Psoas muscle (tissue), 8 donors: ENCODE data around the gene RAB11FIP3. TPM values are rescaled to one million over a fixed set of nuclear protein-coding genes. Genes with fewer than 3 reads are reported as not detected.
A peak's percentile ranks its signal among the peaks of the same experiment; 100 is the strongest.
"Not testable (repeated sequence)": the region's sequence is repeated elsewhere in the genome, so short reads cannot be mapped to it uniquely, and the experiment has no call there.

Experiments
- ATAC-seq, 4 donors: fragments of 200-7000 bp; cut with Tn5 transposase; one replicate each; pipeline ENCODE4 v1.9.1; 2020; ENCODE audit warnings: moderate library complexity in 3 of 4, mild to moderate bottlenecking in 2 of 4
- DNase-seq, 2 donors: peaks; one replicate each; pipeline ENCODE4 v3.0.0-alpha.2; 2020
- H3K27ac ChIP-seq: fragments of 200-600 bp; one replicate; pipeline ENCODE4 v1.8.0; 2022
- H3K27me3 ChIP-seq, 3 donors: fragments of 200-600 bp in 1 of 3; one replicate each; pipeline versions ENCODE4 v1.6.1 to v1.8.0; 2013 to 2022; ENCODE audit warnings: low read length in 2 of 3, mild to moderate bottlenecking in 2 of 3, moderate library complexity in 1 of 3; ENCODE audit not compliant: insufficient read depth in 3 of 3
- H3K36me3 ChIP-seq, 2 donors: fragments of 200-600 bp in 1 of 2; one replicate each; pipeline versions ENCODE4 v1.6.1 to v1.8.0; 2013 to 2022; ENCODE audit warnings: low read depth in 1 of 2, mild to moderate bottlenecking in 1 of 2, moderate library complexity in 1 of 2; ENCODE audit not compliant: insufficient read depth in 1 of 2
- H3K4me1 ChIP-seq: fragments of 200-600 bp; one replicate; pipeline ENCODE4 v1.8.0; 2022
- H3K4me3 ChIP-seq: fragments of 200-600 bp; one replicate; pipeline ENCODE4 v1.8.0; 2022; ENCODE audit warnings: mild to moderate bottlenecking
- H3K9me3 ChIP-seq: fragments of 200-600 bp; one replicate; pipeline ENCODE4 v1.8.0; 2022
- CTCF ChIP-seq: fragments of 200-600 bp; IDR thresholded peaks from one replicate; pipeline ENCODE4 v1.8.0; 2022; ENCODE audit warnings: antibody characterized with exemption
- WGBS, 3 donors: extraction: QIAGEN DNeasy Blood & Tissue Kit; methylation state at CpG; one replicate each; pipeline versions ENCODE4 v1.1.6 to v1.1.7; 2013; 5-methylcytosine and 5-hydroxymethylcytosine counted together
- intact Hi-C, 2 donors: fragments of 100-400 bp; cut with DNase I; formaldehyde crosslinking; loops; one replicate each; pipeline versions ENCODE4 v1.11.0 to v1.14.2; 2022
- long read RNA-seq, 2 donors: library from polyadenylated mRNA; unstranded; transcript quantifications; one replicate each; pipeline ENCODE4 v2.0.0, GENCODE V29; 2021
- polyA plus RNA-seq, 3 donors: library from polyadenylated mRNA; stranded (reverse); fragments of 200-250 nt; gene quantifications; one replicate each; pipeline ENCODE4 v1.2.3, GENCODE V29; 2013
- total RNA-seq, 4 donors: library from RNA; stranded (reverse); fragmentation: NEBNext Ultra II Directional in 2 of 4; extraction: Animal tissue kit (Norgen Biotek cat#: 25700) in 2 of 4; gene quantifications; one replicate each; pipeline versions ENCODE4 v1.2.1 to v1.2.4, GENCODE V29; 2021 to 2023
- donor health status: healthy with polysubstance abuse.
- donor health status: DM: no; HTN: no; CAD: no; lungs with moderate emphysema.
- donor health status: Bipolar disorder and iron deficiency.
- donor health status: healthy.
- donor health status: DM: yes; HTN: yes; CAD: no.
- donor health status: DM: no; HTN: no; CAD: no.
- donor health status: DM: no; HTN: no; CAD: no.
- donor health status: DM: yes; HTN: yes; CAD: no.

RAB11FIP3 gene
- 10 to 100 TPM; 44.7 to 89.5 (median 71.5) TPM for total RNA-seq
- 10 to 100 TPM; 20.3 to 26.1 (median 26.1) TPM for polyA plus RNA-seq
- long read RNA-seq, donor 1, transcript RAB11FIP3-203 (15 exons, 3,550 nt), result major isoform, 46 of 118 reads
- long read RNA-seq, donor 1, partial matches to known transcripts, result 53 of 118 reads
- long read RNA-seq, donor 1, other reads (novel, unspliced or antisense), result 19 of 118 reads
- long read RNA-seq, donor 2, full-length matches to known transcripts, result 88 of 224 reads
- long read RNA-seq, donor 2, partial matches to known transcripts, result 98 of 224 reads
- long read RNA-seq, donor 2, other reads (novel, unspliced or antisense), result 38 of 224 reads

GRCh38 chr16:425082-425718, at the start of gene RAB11FIP3:
Gene RAB11FIP3 (plus strand): TSS chr16:425649. CDS start chr16:426007, 358 bp downstream.
- TF ChIP-seq CTCF, result peak; percentile 26
- Histone ChIP-seq H3K4me1 (peaks cover 46% of the 10 kb centered on the region), H3K36me3 (peaks cover 0 to 14% of the 10 kb centered on the region in 2 donors), H3K27me3 (no peaks in the 10 kb centered on the region), H3K4me3 (peak within 1 kb of the TSS; percentile 89), H3K27ac (peak within 1 kb of the TSS; percentile 96), H3K9me3 (no peaks in the 10 kb centered on the region)
- ATAC-seq, result peak; percentile 69 to 74 (median 72)
- intact Hi-C loops, result loop anchor here in 1 of 2 donors (2.0 to 5.0 kb wide), 2 partner anchors 22 to 47 kb away; no protein-coding TSS in a partner anchor
- peak; percentile 86 to 90 for DNase-seq
- 0 to 1% (median 1%) methylated on average over 44 to 77 of the region's 77 CpGs for WGBS, 3 donors

GRCh38 chr16:375927-376816, 49.3 kb upstream of the RAB11FIP3 start:
- ATAC-seq (no peak), DNase-seq (no peak)
- no peaks in the 10 kb centered on the region for H3K9me3 ChIP-seq
- no peaks in the 10 kb centered on the region for H3K27me3 ChIP-seq
- H3K4me1 ChIP-seq, result peaks cover 9% of the 10 kb centered on the region
- TF ChIP-seq CTCF, result no peak
- intact Hi-C loops, result no loop called here
- no peak overlapping the region for H3K4me3 ChIP-seq
- no peak overlapping the region for H3K27ac ChIP-seq
- H3K36me3 ChIP-seq, result peaks cover 0 to 60% of the 10 kb centered on the region in 2 donors
- 90 to 93% (median 91%) methylated on average over 42 to 44 of the region's 44 CpGs for WGBS, 3 donors

- H3K27ac ChIP-seq, result no peak overlapping the region
- H3K4me1 ChIP-seq, result peaks cover 8% of the 10 kb centered on the region
- no peak for TF ChIP-seq CTCF
- H3K4me3 ChIP-seq, result no peak overlapping the region
- H3K9me3 ChIP-seq, result no peaks in the 10 kb centered on the region
- peaks cover 0 to 54% of the 10 kb centered on the region in 2 donors for H3K36me3 ChIP-seq
- WGBS, 3 donors, result 85 to 89% (median 86%) methylated on average over 22 to 26 of the region's 26 CpGs
- H3K27me3 ChIP-seq, result no peaks in the 10 kb centered on the region
- intact Hi-C loops, result no loop called here
- ATAC-seq (no peak), DNase-seq (no peak)
These were observed 48.5 kb upstream of the RAB11FIP3 start for GRCh38 chr16:376817-377418.

- no peak for TF ChIP-seq CTCF
- Histone ChIP-seq H3K4me1 (peaks cover 10% of the 10 kb centered on the region), H3K36me3 (peaks cover 0 to 48% of the 10 kb centered on the region in 2 donors), H3K27me3 (no peaks in the 10 kb centered on the region), H3K9me3 (no peaks in the 10 kb centered on the region), H3K4me3 (no peak overlapping the region), H3K27ac (no peak overlapping the region)
- WGBS, 3 donors, result 83 to 86% (median 86%) methylated on average over 40 to 42 of the region's 42 CpGs
- DNase-seq (no peak), ATAC-seq (no peak)
- intact Hi-C loops, result no loop called here
These were observed 48.0 kb upstream of the RAB11FIP3 start for GRCh38 chr16:377419-377951.

- H3K9me3 ChIP-seq, intact Hi-C loops, H3K27ac ChIP-seq, DNase-seq, ATAC-seq, H3K4me3 ChIP-seq, H3K27me3 ChIP-seq: not testable (repeated sequence)
- Histone ChIP-seq H3K4me1 (peaks cover 18% of the 10 kb centered on the region), H3K36me3 (peaks cover 0 to 41% of the 10 kb centered on the region in 2 donors)
- WGBS, 3 donors, result 88 to 89% (median 88%) methylated on average over 35 to 36 of the region's 36 CpGs
These were observed 47.2 kb upstream of the RAB11FIP3 start for GRCh38 chr16:378113-378820.
